GM23338 (cell line): ENCODE data around the gene RAC3. TPM values are rescaled to one million over a fixed set of nuclear protein-coding genes. Genes with fewer than 3 reads are reported as not detected.

ENCODE experiments used
- ATAC-seq: fragments of 200-7000 bp; cut with Tn5 transposase; 3 replicates; pipeline ENCODE4 v1.9.1; 2020
- DNase-seq: peaks from one replicate; pipeline ENCODE4 v3.0.0-alpha.2; 2015; ENCODE audit warnings: low spot score
- H2AFZ ChIP-seq: fragments of 200-600 bp; sonication (generic); 2 replicates; pipeline ENCODE4 v1.8.0; 2016; ENCODE audit warnings: antibody characterized with exemption, mild to moderate bottlenecking, moderate library complexity
- H3F3A ChIP-seq: fragments of 200-600 bp; sonication (generic); replicated peaks from 2 replicates; pipeline ENCODE4 v1.8.0; 2017; ENCODE audit warnings: antibody characterized with exemption, mixed run types, low read depth
- H3K27ac ChIP-seq: fragments of 200-600 bp; sonication (generic); 2 replicates; pipeline ENCODE4 v1.6.1; 2016; ENCODE audit warnings: low read depth
- H3K27me3 ChIP-seq: fragments of 200-600 bp; sonication (generic); 2 replicates; pipeline ENCODE4 v1.8.0; 2016; ENCODE audit warnings: mild to moderate bottlenecking, mixed run types, moderate library complexity; ENCODE audit not compliant: insufficient read depth
- H3K36me3 ChIP-seq: fragments of 200-600 bp; sonication (generic); 2 replicates; pipeline ENCODE4 v1.8.0; 2016; ENCODE audit warnings: mild to moderate bottlenecking; ENCODE audit not compliant: insufficient read depth
- H3K4me1 ChIP-seq: fragments of 200-600 bp; sonication (generic); 2 replicates; pipeline ENCODE4 v1.8.0; 2016; ENCODE audit warnings: mild to moderate bottlenecking, moderate library complexity; ENCODE audit not compliant: insufficient read depth
- H3K4me2 ChIP-seq: fragments of 200-600 bp; sonication (generic); 2 replicates; pipeline ENCODE4 v1.7.1; 2017; ENCODE audit warnings: mixed run types
- H3K4me3 ChIP-seq: fragments of 200-600 bp; sonication (generic); 2 replicates; pipeline ENCODE4 v1.6.1; 2016; ENCODE audit warnings: mixed run types
- H3K79me2 ChIP-seq: fragments of 200-600 bp; sonication (generic); replicated peaks from 2 replicates; pipeline ENCODE4 v1.8.0; 2017; ENCODE audit warnings: mild to moderate bottlenecking; ENCODE audit not compliant: insufficient read depth
- H3K9me2 ChIP-seq: fragments of 200-600 bp; sonication (generic); 2 replicates; pipeline ENCODE4 v1.8.0; 2017; ENCODE audit not compliant: insufficient read depth
- H4K20me1 ChIP-seq: fragments of 200-600 bp; sonication (generic); replicated peaks from 2 replicates; pipeline ENCODE4 v1.8.0; 2017; ENCODE audit warnings: mild to moderate bottlenecking; ENCODE audit not compliant: insufficient read depth
- H3K27ac Mint-ChIP-seq: 2 replicates; pipeline ENCODE4 v1.8.0; 2020; ENCODE audit warnings: inconsistent platforms, mild to moderate bottlenecking, moderate library complexity, mixed read lengths
- H3K27me3 Mint-ChIP-seq: 3 replicates; pipeline ENCODE4 v1.8.0; 2022; ENCODE audit warnings: low read depth, mild to moderate bottlenecking, moderate library complexity, mixed read lengths, inconsistent platforms; ENCODE audit not compliant: insufficient read depth, poor library complexity
- H3K36me3 Mint-ChIP-seq: 3 replicates; pipeline ENCODE4 v1.8.0; 2021; ENCODE audit warnings: low read depth, mild to moderate bottlenecking, inconsistent platforms, moderate library complexity, mixed read lengths
- H3K4me1 Mint-ChIP-seq: 3 replicates; pipeline ENCODE4 v1.8.0; 2020; ENCODE audit warnings: mild to moderate bottlenecking, inconsistent platforms, mixed read lengths
- H3K4me3 Mint-ChIP-seq: 3 replicates; pipeline ENCODE4 v1.8.0; 2021; ENCODE audit warnings: moderate library complexity, mild to moderate bottlenecking, inconsistent platforms, mixed read lengths
- H3K9me3 Mint-ChIP-seq: 3 replicates; pipeline ENCODE4 v1.8.0; 2020; ENCODE audit warnings: moderate library complexity, mild to moderate bottlenecking, inconsistent platforms, mixed read lengths
- CREB1 ChIP-seq: fragments of 250-450 bp; sonication (Bioruptor Pico); IDR thresholded peaks from 2 replicates; pipeline ENCODE4 v1.5.0; 2020; ENCODE audit warnings: low read depth, mild to moderate bottlenecking, moderate library complexity
- CTCF ChIP-seq, 2 experiments: fragments of 200-600 bp in 1 of 2; sonication (generic) in 1 of 2; conservative IDR thresholded peaks; 2 replicates each; pipeline versions ENCODE4 v1.5.1 to v1.6.1; 2016 to 2017; ENCODE audit warnings: antibody characterized with exemption in 2 of 2, low read depth in 2 of 2, mild to moderate bottlenecking in 2 of 2, moderate library complexity in 1 of 2
- ETS1 ChIP-seq: IDR thresholded peaks from 2 replicates; pipeline ENCODE4 v1.6.1; 2016; ENCODE audit warnings: antibody characterized with exemption
- EZH2 ChIP-seq: fragments of 200-600 bp; sonication (generic); IDR thresholded peaks from one replicate; pipeline ENCODE4 v1.8.0; 2017; ENCODE audit warnings: antibody characterized with exemption, mild to moderate bottlenecking, low read depth; ENCODE audit not compliant: unreplicated experiment
- EZH2phosphoT487 ChIP-seq: fragments of 200-600 bp; sonication (generic); IDR thresholded peaks from one replicate; pipeline ENCODE4 v1.8.1; 2018; ENCODE audit warnings: antibody characterized with exemption; ENCODE audit not compliant: unreplicated experiment
- JUNB ChIP-seq: IDR thresholded peaks from one replicate; pipeline ENCODE4 v1.6.1; 2016; ENCODE audit warnings: antibody characterized with exemption; ENCODE audit not compliant: unreplicated experiment
- NANOG ChIP-seq: IDR thresholded peaks from 2 replicates; pipeline ENCODE4 v1.6.1; 2016; ENCODE audit warnings: antibody characterized with exemption, borderline replicate concordance
- POLR2AphosphoS5 ChIP-seq: IDR thresholded peaks from 2 replicates; pipeline ENCODE4 v1.6.1; 2016; ENCODE audit warnings: antibody characterized with exemption, low read depth
- REST ChIP-seq: IDR thresholded peaks from one replicate; pipeline ENCODE4 v1.6.1; 2018; ENCODE audit warnings: antibody characterized with exemption; ENCODE audit not compliant: unreplicated experiment
- STAT1 ChIP-seq: IDR thresholded peaks from one replicate; pipeline ENCODE4 v1.6.1; 2016; ENCODE audit warnings: antibody characterized with exemption; ENCODE audit not compliant: unreplicated experiment
- ZNF331 ChIP-seq: fragments of 250-450 bp; sonication (Bioruptor Pico); IDR thresholded peaks from 2 replicates; pipeline ENCODE4 v1.5.0; 2020; ENCODE audit warnings: low read depth, mild to moderate bottlenecking, moderate library complexity
- ZNF462 ChIP-seq: fragments of 250-450 bp; sonication (Bioruptor Pico); IDR thresholded peaks from 2 replicates; pipeline ENCODE4 v1.5.0; 2020; ENCODE audit warnings: mild to moderate bottlenecking, moderate library complexity
- polyA plus RNA-seq: library from polyadenylated mRNA; unstranded; fragments of >200 nt; fragmentation: Nextera tagmentation; extraction: Ambion mirVana; gene quantifications from 2 replicates; pipeline ENCODE4 v1.2.1, GENCODE V29; 2016
- total RNA-seq: library from RNA; depleted of rRNA; stranded (reverse); fragments of >200 nt; shearing (Covaris generic); gene quantifications from 2 replicates; pipeline ENCODE4 v1.2.3, GENCODE V29; 2014

Gene RAC3
- total and polyA plus RNA-seq, 2 experiments from 2014 or later, result 31.5 to 293 TPM

- Histone ChIP-seq H3K4me3 (no peak overlapping the region), H3K79me2 (peaks cover 15% of the 10 kb centered on the region), H3K27ac (peak overlapping the region; percentile 80; the same call in 1 of the 2 replicates), H3K27me3 (no peaks in the 10 kb centered on the region), H3K9me2 (no peaks in the 10 kb centered on the region), H3K36me3 (no peaks in the 10 kb centered on the region), H3K4me2 (no peak overlapping the region), H3K4me1 (peaks cover 5% of the 10 kb centered on the region; the same call in 1 of the 2 replicates), H3F3A (peaks cover 8% of the 10 kb centered on the region; the same call in 1 of the 2 replicates), H4K20me1 (peaks cover 3% of the 10 kb centered on the region), H2AFZ (no peak overlapping the region)
- Mint-ChIP-seq H3K36me3 (peaks cover 6% of the 10 kb centered on the region; the same call in 1 of the 3 replicates), H3K4me3 (no peak overlapping the region), H3K4me1 (peaks cover 5% of the 10 kb centered on the region; the same call in 2 of the 3 replicates), H3K9me3 (no peaks in the 10 kb centered on the region), H3K27me3 (peaks cover 15% of the 10 kb centered on the region), H3K27ac (no peak overlapping the region)
- TF ChIP-seq CREB1 (CRISPR knock-in tag), result no peak
- no peak for TF ChIP-seq REST
- no peak for TF ChIP-seq STAT1
- TF ChIP-seq ZNF331, result no peak
- TF ChIP-seq ETS1, result no peak
- TF ChIP-seq JUNB, result no peak
- no peak for TF ChIP-seq NANOG
- no peak for TF ChIP-seq POLR2AphosphoS5
- TF ChIP-seq ZNF462 (CRISPR knock-in tag), result no peak
- TF ChIP-seq EZH2phosphoT487, result no peak
- TF ChIP-seq CTCF (conservative IDR thresholded peaks at IDR 0.05; ENCODE audit: low read depth in 2 of 2), result no peak
- TF ChIP-seq EZH2, result no peak
- ATAC-seq (no peak), DNase-seq (no peak)
Observed at GRCh38 chr17:82017612-82018151, 13.8 kb upstream of the RAC3 start.
